K562 (cell line): Measurements from ENCODE around the gene ADRA2A. TPM values are rescaled to one million over a fixed set of nuclear protein-coding genes. Genes with fewer than 3 reads are reported as not detected.

Experiments used
- ATAC-seq: fragments of 200-7000 bp; cut with Tn5 transposase; 3 replicates; pipeline ENCODE4 v1.9.1; 2020; ENCODE audit warnings: moderate library complexity
- Bru-seq: library from RNA; stranded (reverse); fragments of 400-500 nt; gene quantifications from one replicate; lab custom pipeline; 2021; lab: Mats Ljungman, UMichigan
- BruChase-seq, 2 experiments: library from RNA; stranded (reverse); fragments of 400-500 nt; gene quantifications; one replicate each; lab custom pipeline; 2021; lab: Mats Ljungman, UMichigan
- BruUV-seq: library from RNA; stranded (reverse); fragments of 400-500 nt; replicated peaks from 2 replicates; lab custom pipeline; 2021; lab: Mats Ljungman, UMichigan
- CTCF ChIA-PET: fragments of 300-600 bp; formaldehyde crosslinking; extraction: SDS; loops from one replicate; lab custom pipeline; 2021; ENCODE audit warnings: low intra/inter-chr PET ratio; lab: Yijun Ruan, JAX
- POLR2A ChIA-PET: fragments of 300-600, 350-650 bp; sonication (Branson Sonifier 250); formaldehyde crosslinking; extraction: SDS; loops from one replicate; lab custom pipeline; 2021; ENCODE audit warnings: antibody characterized with exemption, inconsistent platforms; lab: Yijun Ruan, JAX
- DNase-seq, 4 experiments: peaks; one replicate each; pipeline versions ENCODE4 v3.0.0 to v3.0.0-alpha.2; 2011 to 2018; ENCODE audit warnings: low spot score in 3 of 4, mixed read lengths in 3 of 4; ENCODE audit errors: extremely low read depth in 1 of 4
- FAIRE-seq: peaks from 2 replicates; lab custom pipeline; 2011; peaks lifted over from hg19 to GRCh38; lab: Jason Lieb, UNC
- H2AFZ ChIP-seq: 2 replicates; pipeline ENCODE4 v1.6.0; 2011; ENCODE audit warnings: low read depth, low read length, control low read depth, inconsistent platforms
- H3K27ac ChIP-seq: fragments of 200-600 bp; 3 replicates; pipeline ENCODE4 v1.8.0; 2011; ENCODE audit warnings: low read depth, mild to moderate bottlenecking, control low read depth, inconsistent platforms, low read length, moderate library complexity, mixed read lengths; ENCODE audit errors: extremely low read depth
- H3K27me3 ChIP-seq, 2 experiments: fragments of 300-600 bp in 1 of 2; 2 replicates in 1 of 2; 3 replicates in 1 of 2; pipeline versions ENCODE4 v1.6.0 to v1.8.0; 2011; ENCODE audit warnings: inconsistent platforms in 2 of 2, low read length in 2 of 2, mild to moderate bottlenecking in 1 of 2, mixed read lengths in 1 of 2, moderate library complexity in 1 of 2; ENCODE audit not compliant: control insufficient read depth in 2 of 2, insufficient read depth in 2 of 2
- H3K36me3 ChIP-seq: fragments of 300-600 bp; 3 replicates; pipeline ENCODE4 v1.8.0; 2011; ENCODE audit warnings: mild to moderate bottlenecking, low read length, inconsistent platforms; ENCODE audit not compliant: control insufficient read depth, insufficient read depth
- H3K4me1 ChIP-seq, 2 experiments: fragments of 200-600 bp in 1 of 2; replicated peaks in 1 of 2; 2 replicates in 1 of 2; 3 replicates in 1 of 2; pipeline versions ENCODE4 v1.5.1 to v1.8.0; 2011; ENCODE audit warnings: inconsistent platforms in 2 of 2, low read length in 2 of 2, mild to moderate bottlenecking in 1 of 2, mixed read lengths in 1 of 2, moderate library complexity in 1 of 2; ENCODE audit not compliant: control insufficient read depth in 2 of 2, insufficient read depth in 2 of 2
- H3K4me2 ChIP-seq: 2 replicates; pipeline ENCODE4 v1.6.1; 2011; ENCODE audit warnings: low read length, control low read depth, inconsistent platforms, mixed read lengths; ENCODE audit not compliant: insufficient read depth
- H3K4me3 ChIP-seq: fragments of 200-600 bp; sonication (generic), shearing (Covaris generic); 2 replicates; pipeline ENCODE4 v1.5.1; 2016; ENCODE audit warnings: control low read depth, inconsistent platforms
- H3K79me2 ChIP-seq: fragments of 200-600 bp; 3 replicates; pipeline ENCODE4 v1.8.0; 2011; ENCODE audit warnings: low read length, inconsistent platforms; ENCODE audit not compliant: control insufficient read depth, insufficient read depth
- H3K9ac ChIP-seq, 2 experiments: 2 replicates each; pipeline versions ENCODE4 v1.6.0 to v1.6.1; 2011; ENCODE audit warnings: low read depth in 2 of 2, low read length in 2 of 2, control low read depth in 1 of 2, inconsistent platforms in 1 of 2, mild to moderate bottlenecking in 1 of 2, mixed read lengths in 1 of 2; ENCODE audit not compliant: insufficient read depth in 1 of 2
- H3K9me1 ChIP-seq: one replicate; pipeline ENCODE4 v1.6.0; 2011; ENCODE audit warnings: inconsistent platforms, mild to moderate bottlenecking, low read length, moderate library complexity; ENCODE audit not compliant: control insufficient read depth, insufficient read depth
- H3K9me3 ChIP-seq: replicated peaks from 2 replicates; pipeline ENCODE4 v1.5.1; 2011; ENCODE audit warnings: low read depth, low read length, inconsistent platforms; ENCODE audit not compliant: control insufficient read depth, insufficient read depth
- H4K20me1 ChIP-seq: replicated peaks from 2 replicates; pipeline ENCODE4 v1.6.1; 2011; ENCODE audit warnings: low read length, inconsistent platforms, mixed read lengths; ENCODE audit not compliant: control insufficient read depth, insufficient read depth
- MTF1 ChIP-seq: fragments of 250-450 bp; sonication (Bioruptor Pico); IDR thresholded peaks from 2 replicates; pipeline ENCODE4 v1.9.0; 2021; ENCODE audit warnings: moderate library complexity, mild to moderate bottlenecking, inconsistent platforms, borderline replicate concordance
- SIN3A ChIP-seq, 2 experiments: fragments of 150-350 bp in 1 of 2; IDR thresholded peaks; 2 replicates each; pipeline ENCODE4 v1.6.1; 2011 to 2016; ENCODE audit warnings: borderline replicate concordance in 2 of 2, low read depth in 2 of 2, low read length in 2 of 2, mild to moderate bottlenecking in 2 of 2, moderate library complexity in 2 of 2; ENCODE audit not compliant: control insufficient read depth in 1 of 2
- TFAM ChIP-seq: fragments of 250-450 bp; sonication (Bioruptor Pico); conservative IDR thresholded peaks from 2 replicates; pipeline ENCODE4 v1.5.0; 2021; ENCODE audit warnings: mild to moderate bottlenecking, moderate library complexity
- ZNF589 ChIP-seq: fragments of 200-800 bp; sonication (Bioruptor generic); IDR thresholded peaks from 2 replicates; pipeline ENCODE4 v1.6.1; 2016; ENCODE audit warnings: low read depth, missing genetic modification characterization, missing compliant biosample characterization
- WGBS: fragments of 100-300 bp; shearing (Covaris generic); methylation state at CpG from one replicate; pipeline ENCODE4 v1.1.6; 2016; ENCODE audit warnings: low coverage, mixed read lengths; ENCODE audit not compliant: insufficient coverage; ENCODE audit errors: missing lambda C conversion rate; 5-methylcytosine and 5-hydroxymethylcytosine counted together
- in situ Hi-C: fragments of 300-500 bp; cut with MboI; formaldehyde crosslinking; loops from 4 replicates; pipeline ENCODE4 v1.15.0; 2018; ENCODE audit warnings: inconsistent platforms, mixed read lengths
- intact Hi-C: fragments of 100-400 bp; cut with micrococcal nuclease; formaldehyde crosslinking; loops from 2 replicates; pipeline ENCODE4 v1.14.2; 2022
- long read RNA-seq, 3 experiments: library from polyadenylated mRNA in 2 of 3; library from RNA in 1 of 3; unstranded in 2 of 3; stranded (forward) in 1 of 3; transcript quantifications; one replicate each; pipeline ENCODE4 v2.0.0, GENCODE V29; 2019 to 2022
- polyA minus RNA-seq, 3 experiments: library from RNA; depleted of rRNA, polyadenylated mRNA; stranded (reverse); fragments of >200 nt; gene quantifications; 2 replicates each; pipeline ENCODE4 v1.2.3, GENCODE V29; 2011
- polyA plus RNA-seq, 8 experiments: library from polyadenylated mRNA; depleted of rRNA in 4 of 8; stranded (reverse) in 5 of 8; unstranded in 3 of 8; fragments of >200 nt; fragmentation: Nextera tagmentation in 2 of 8; fragmentation: Illumina TruSeq in 1 of 8; extraction: Ambion mirVana in 2 of 8; extraction: Trizol in 1 of 8; gene quantifications; 2 replicates each; pipeline versions ENCODE4 v1.2.1 to v1.2.3, GENCODE V29; 2011 to 2014; ENCODE audit warnings: inconsistent platforms in 1 of 8, missing spikeins in 1 of 8
- total RNA-seq, 7 experiments: library from RNA; depleted of rRNA in 6 of 7; stranded (reverse); fragments of >200 nt in 6 of 7; fragmentation: Illumina TruSeq in 2 of 7; extraction: Trizol in 2 of 7; gene quantifications; 2 replicates each; pipeline versions ENCODE4 v1.2.1 to v1.2.3, GENCODE V29; 2011 to 2021; ENCODE audit warnings: low replicate concordance in 1 of 7
- TF ChIP-seq, protein P1 (sequence below), 3 experiments: fragments of 200-800 bp in 1 of 3; sonication (Bioruptor generic) in 1 of 3; sonication (generic) in 1 of 3; formaldehyde crosslinking in 1 of 3; IDR thresholded peaks; 2 replicates each; pipeline versions ENCODE4 v1.6.1 to v1.8.0; 2016 to 2022; ENCODE audit warnings: mild to moderate bottlenecking in 2 of 3, missing compliant biosample characterization in 2 of 3, missing genetic modification characterization in 2 of 3, missing genetic modification reagents in 1 of 3
- TF ChIP-seq, protein P2 (sequence below): fragments of 450-650 bp; IDR thresholded peaks from one replicate; pipeline ENCODE4 v1.6.1; 2018; ENCODE audit warnings: mild to moderate bottlenecking, moderate library complexity; ENCODE audit not compliant: partially characterized antibody

Gene ADRA2A
- total RNA-seq (2011; cell fraction: chromatin; rRNA removed; ENCODE audit: low replicate concordance): not detected in 2 replicates
- total RNA-seq (2011; cell fraction: nucleolus; rRNA removed): not detected in 2 replicates
- total RNA-seq (2011; cell fraction: nucleoplasm; rRNA removed): not detected in 2 replicates
- total RNA-seq (2014; rRNA removed) (not detected in 2 replicates), total RNA-seq (2014; rRNA removed; fragmentation: Illumina TruSeq; extraction: Trizol) (not detected in 2 replicates), total RNA-seq (2015; rRNA removed; fragmentation: Illumina TruSeq; extraction: Trizol) (not detected in 2 replicates), total RNA-seq (2021) (not detected in 2 replicates), polyA plus RNA-seq (2011; rRNA removed) (not detected in 2 replicates), polyA plus RNA-seq (2014; fragmentation: Illumina TruSeq; extraction: Trizol) (not detected in 2 replicates), polyA plus RNA-seq (2014; fragmentation: Nextera tagmentation; extraction: Ambion mirVana) (not detected), polyA plus RNA-seq (2014; rRNA removed) (not detected in 2 replicates), polyA minus RNA-seq (2011; rRNA and poly(A)+ RNA removed) (not detected in 2 replicates), Bru-seq, nascent RNA (not detected), BruChase-seq, experiment 1, labeled RNA remaining after a 2-hour chase (percentile 45 among the genes with signal in this experiment), BruChase-seq, experiment 2, labeled RNA remaining after a 6-hour chase (percentile 43 among the genes with signal in this experiment)
- polyA plus RNA-seq (2011; cell fraction: cytosol; rRNA removed): not detected in 2 replicates
- polyA plus RNA-seq (2011; cell fraction: nucleus; rRNA removed): not detected in 2 replicates
- not detected in 2 replicates for polyA plus RNA-seq (2012)
- not detected in 2 replicates for polyA minus RNA-seq (2011; cell fraction: cytosol; rRNA and poly(A)+ RNA removed)
- polyA minus RNA-seq (2011; cell fraction: nucleus; rRNA and poly(A)+ RNA removed): not detected in 2 replicates
- long read RNA-seq, experiment 1: 0 reads
- long read RNA-seq, experiment 2: 0 reads
- long read RNA-seq, experiment 3: 0 reads

DNA sequence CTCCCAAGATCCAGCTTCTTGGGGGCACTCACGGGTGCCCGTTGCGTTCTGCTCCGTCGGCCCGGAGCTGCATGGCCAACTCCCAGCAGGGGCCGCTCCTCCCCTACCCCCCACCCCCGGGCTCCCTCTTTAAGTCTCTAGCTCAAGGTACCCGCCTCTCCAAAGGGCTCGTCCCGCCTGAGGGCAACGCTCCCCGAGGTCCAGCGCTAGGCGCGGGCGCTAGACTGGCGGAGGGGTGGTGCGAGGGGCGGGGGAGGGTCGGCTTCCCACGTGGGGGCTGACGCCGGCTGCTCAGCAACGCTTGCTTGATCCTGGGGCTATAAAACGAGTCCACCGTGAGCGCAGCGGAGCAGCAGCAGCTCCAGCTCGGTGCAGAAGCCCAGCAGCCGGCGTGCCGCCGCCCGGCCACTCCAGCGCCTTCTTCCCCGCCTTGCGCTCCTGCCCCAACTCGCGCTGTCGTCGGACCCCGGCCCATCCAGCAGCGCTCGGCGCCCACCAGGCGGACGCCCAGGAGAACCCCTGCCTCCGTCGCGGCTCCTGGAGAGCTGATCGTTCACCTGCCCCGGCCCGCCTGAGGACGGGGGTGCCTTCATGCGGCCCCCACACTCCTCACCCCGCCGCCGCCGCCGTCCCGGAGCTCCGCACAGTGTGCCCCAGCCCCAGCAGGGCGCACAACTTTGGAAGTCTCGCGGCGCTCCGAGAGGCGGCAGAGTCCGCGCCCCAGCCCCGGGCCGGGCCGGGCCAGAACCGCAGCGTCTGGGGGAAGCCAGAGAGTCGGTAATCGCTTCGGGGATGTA is at the start of gene ADRA2A:
TSS of gene ADRA2A (plus strand) at position 348 of the 797 bp plus-strand sequence. CDS start 968 bp downstream, outside the sequence.
- ChIA-PET POLR2A (no interaction called here), CTCF (no interaction called here)
- H3K27ac ChIP-seq: no peak within 1 kb of the TSS
- H4K20me1 ChIP-seq: no peaks in the 10 kb centered on the region
- no peaks in the 10 kb centered on the region for H3K79me2 ChIP-seq
- no TSS peak for BruUV-seq
- H3K36me3 ChIP-seq: no peaks in the 10 kb centered on the region
- intact Hi-C loops (loop anchor here (1.0 kb wide), 1 partner anchor 130 kb away; no protein-coding TSS in a partner anchor), in situ Hi-C loops (no loop called here)
- H3K4me1 ChIP-seq: peaks cover 0 to 9% of the 10 kb centered on the region in 2 experiments; a peak in 1 of 5 replicates
- DNase-seq (no peak), ATAC-seq (no peak), FAIRE-seq (no peak)
- H3K4me3 ChIP-seq: no peak within 1 kb of the TSS
- H3K4me2 ChIP-seq: no peak within 1 kb of the TSS; the same call in 1 of the 2 replicates
- H3K9ac ChIP-seq: no peak within 1 kb of the TSS
- no peaks in the 10 kb centered on the region for H3K9me3 ChIP-seq
- 40% methylated on average over 21 of the region's 79 CpGs for WGBS
- H3K9me1 ChIP-seq: no peaks in the 10 kb centered on the region
- H3K27me3 ChIP-seq: no peaks in the 10 kb centered on the region
- peak within 1 kb of the TSS; percentile 31; the same call in 1 of the 2 replicates for H2AFZ ChIP-seq
- TF ChIP-seq ZNF589 (CRISPR knock-in tag): no peak
- no peak for TF ChIP-seq TFAM (CRISPR knock-in tag)
- TF ChIP-seq MTF1 (CRISPR knock-in tag): no peak
- TF ChIP-seq, protein P1, sequence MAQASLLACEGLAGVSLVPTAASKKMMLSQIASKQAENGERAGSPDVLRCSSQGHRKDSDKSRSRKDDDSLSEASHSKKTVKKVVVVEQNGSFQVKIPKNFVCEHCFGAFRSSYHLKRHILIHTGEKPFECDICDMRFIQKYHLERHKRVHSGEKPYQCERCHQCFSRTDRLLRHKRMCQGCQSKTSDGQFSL (CRISPR knock-in tag; IDR thresholded peaks at IDR 0.05): no peak
- TF ChIP-seq, protein P1 (tag; IDR thresholded peaks at IDR 0.05): no peak
- TF ChIP-seq SIN3A (IDR thresholded peaks at IDR 0.05; ENCODE audit: borderline replicate concordance in 2 of 2, control insufficient read depth in 1 of 2, low read depth in 2 of 2, low read length in 2 of 2): no peak
- TF ChIP-seq, protein P2, sequence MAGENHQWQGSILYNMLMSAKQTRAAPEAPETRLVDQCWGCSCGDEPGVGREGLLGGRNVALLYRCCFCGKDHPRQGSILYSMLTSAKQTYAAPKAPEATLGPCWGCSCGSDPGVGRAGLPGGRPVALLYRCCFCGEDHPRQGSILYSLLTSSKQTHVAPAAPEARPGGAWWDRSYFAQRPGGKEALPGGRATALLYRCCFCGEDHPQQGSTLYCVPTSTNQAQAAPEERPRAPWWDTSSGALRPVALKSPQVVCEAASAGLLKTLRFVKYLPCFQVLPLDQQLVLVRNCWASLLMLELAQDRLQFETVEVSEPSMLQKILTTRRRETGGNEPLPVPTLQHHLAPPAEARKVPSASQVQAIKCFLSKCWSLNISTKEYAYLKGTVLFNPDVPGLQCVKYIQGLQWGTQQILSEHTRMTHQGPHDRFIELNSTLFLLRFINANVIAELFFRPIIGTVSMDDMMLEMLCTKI: no peak
